SU-DHL-6 (cell line): ENCODE data around the gene PHF21B.

ENCODE experiments used
- H2AFZ ChIP-seq: fragments of 200-600 bp; sonication (generic); 2 replicates; pipeline ENCODE4 v1.6.1; 2014; ENCODE audit warnings: low read depth, mild to moderate bottlenecking, moderate library complexity, mixed read lengths, antibody characterized with exemption, low read length; ENCODE audit not compliant: severe bottlenecking
- H3F3A ChIP-seq: fragments of 200-600 bp; shearing (Covaris generic); 2 replicates; pipeline ENCODE4 v1.6.0; 2016; ENCODE audit warnings: antibody characterized with exemption, mild to moderate bottlenecking; ENCODE audit not compliant: insufficient read depth
- H3K27ac ChIP-seq: fragments of 200-600 bp; sonication (generic); 2 replicates; pipeline ENCODE4 v1.5.1; 2016; ENCODE audit warnings: low read depth, mild to moderate bottlenecking, low read length, moderate library complexity, mixed read lengths
- H3K27me3 ChIP-seq: fragments of 200-600 bp; sonication (generic), shearing (Covaris generic); 2 replicates; pipeline ENCODE4 v1.6.0; 2014; ENCODE audit warnings: mild to moderate bottlenecking, low read length
- H3K36me3 ChIP-seq: fragments of 200-600 bp; sonication (generic); 2 replicates; pipeline ENCODE4 v1.6.1; 2014; ENCODE audit warnings: mild to moderate bottlenecking, low read length, mixed read lengths
- H3K4me2 ChIP-seq: fragments of 300-600, 200-600 bp; shearing (Covaris generic), sonication (generic); 2 replicates; pipeline ENCODE4 v1.6.0; 2014; ENCODE audit warnings: low read length, low read depth, mild to moderate bottlenecking; ENCODE audit not compliant: poor library complexity, severe bottlenecking
- H3K4me3 ChIP-seq: fragments of 200-600 bp; sonication (generic); 2 replicates; pipeline ENCODE4 v1.5.1; 2014; ENCODE audit warnings: antibody characterized with exemption, low read length, mild to moderate bottlenecking, mixed read lengths; ENCODE audit not compliant: insufficient read depth, poor library complexity, severe bottlenecking
- H3K79me2 ChIP-seq: fragments of 200-600 bp; sonication (generic); 2 replicates; pipeline ENCODE4 v1.6.1; 2014; ENCODE audit warnings: mild to moderate bottlenecking, low read length, moderate library complexity; ENCODE audit not compliant: insufficient read depth
- H3K9ac ChIP-seq: fragments of 200-600 bp; sonication (generic); 2 replicates; pipeline ENCODE4 v1.7.0; 2014; ENCODE audit warnings: mild to moderate bottlenecking, low read length
- H3K9me2 ChIP-seq: fragments of 200-600 bp; sonication (generic); replicated peaks from 2 replicates; pipeline ENCODE4 v1.6.1; 2014; ENCODE audit warnings: low read length; ENCODE audit not compliant: insufficient read depth
- H3K9me3 ChIP-seq: fragments of 200-600 bp; sonication (generic); 2 replicates; pipeline ENCODE4 v1.6.1; 2014; ENCODE audit warnings: low read length, mixed read lengths; ENCODE audit not compliant: insufficient read depth
- H4K20me1 ChIP-seq: fragments of 200-600 bp; sonication (generic); 2 replicates; pipeline ENCODE4 v1.6.1; 2014; ENCODE audit warnings: low read depth, mild to moderate bottlenecking, antibody characterized with exemption, low read length, moderate library complexity, mixed read lengths
- EZH2phosphoT487 ChIP-seq: fragments of 200-600 bp; sonication (generic), shearing (Covaris generic); conservative IDR thresholded peaks from 2 replicates; pipeline ENCODE4 v1.6.1; 2018; ENCODE audit warnings: mild to moderate bottlenecking, antibody characterized with exemption, low read length, moderate library complexity, mixed read lengths
- TF ChIP-seq, protein P1 (sequence below): fragments of 200-600 bp; sonication (generic); IDR thresholded peaks from one replicate; pipeline ENCODE4 v1.5.1; 2017; ENCODE audit warnings: antibody characterized with exemption, mild to moderate bottlenecking, low read length, moderate library complexity; ENCODE audit not compliant: insufficient read depth, poor library complexity, severe bottlenecking

The PHF21B gene

DNA sequence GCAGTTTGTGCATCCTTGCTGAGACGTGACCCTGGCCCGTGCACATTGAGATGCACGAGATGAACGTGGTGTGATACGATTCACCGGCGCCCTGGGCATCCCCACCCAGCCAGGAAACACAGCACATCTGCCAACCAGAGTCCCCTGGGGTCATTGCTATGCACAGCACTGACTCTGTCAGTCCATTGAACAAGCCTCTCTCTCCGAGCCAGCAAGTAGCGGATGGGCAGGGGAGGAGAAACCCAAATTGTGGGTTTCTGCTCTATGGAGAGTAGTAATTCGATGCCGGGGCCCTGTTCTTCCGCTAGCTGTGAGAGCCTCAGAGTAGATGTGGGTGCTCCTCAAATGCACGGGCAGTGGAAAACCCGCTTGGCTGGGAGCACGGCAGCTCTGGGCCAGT, 172.3 kb downstream of the PHF21B start:
- H3K4me3 ChIP-seq, result no peak overlapping the region
- no peak overlapping the region for H3K27ac ChIP-seq
- H3K27me3 ChIP-seq, result no peaks in the 10 kb centered on the region
- no peaks in the 10 kb centered on the region for H3F3A ChIP-seq
- H3K9me2 ChIP-seq, result no peaks in the 10 kb centered on the region
- TF ChIP-seq EZH2phosphoT487, result no peak
- TF ChIP-seq, protein P1, sequence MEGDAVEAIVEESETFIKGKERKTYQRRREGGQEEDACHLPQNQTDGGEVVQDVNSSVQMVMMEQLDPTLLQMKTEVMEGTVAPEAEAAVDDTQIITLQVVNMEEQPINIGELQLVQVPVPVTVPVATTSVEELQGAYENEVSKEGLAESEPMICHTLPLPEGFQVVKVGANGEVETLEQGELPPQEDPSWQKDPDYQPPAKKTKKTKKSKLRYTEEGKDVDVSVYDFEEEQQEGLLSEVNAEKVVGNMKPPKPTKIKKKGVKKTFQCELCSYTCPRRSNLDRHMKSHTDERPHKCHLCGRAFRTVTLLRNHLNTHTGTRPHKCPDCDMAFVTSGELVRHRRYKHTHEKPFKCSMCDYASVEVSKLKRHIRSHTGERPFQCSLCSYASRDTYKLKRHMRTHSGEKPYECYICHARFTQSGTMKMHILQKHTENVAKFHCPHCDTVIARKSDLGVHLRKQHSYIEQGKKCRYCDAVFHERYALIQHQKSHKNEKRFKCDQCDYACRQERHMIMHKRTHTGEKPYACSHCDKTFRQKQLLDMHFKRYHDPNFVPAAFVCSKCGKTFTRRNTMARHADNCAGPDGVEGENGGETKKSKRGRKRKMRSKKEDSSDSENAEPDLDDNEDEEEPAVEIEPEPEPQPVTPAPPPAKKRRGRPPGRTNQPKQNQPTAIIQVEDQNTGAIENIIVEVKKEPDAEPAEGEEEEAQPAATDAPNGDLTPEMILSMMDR, result no peak
- H3K79me2 ChIP-seq, result no peaks in the 10 kb centered on the region
- H3K4me2 ChIP-seq, result no peak overlapping the region
- H4K20me1 ChIP-seq, result no peaks in the 10 kb centered on the region
- H2AFZ ChIP-seq, result no peak overlapping the region
- no peaks in the 10 kb centered on the region for H3K9me3 ChIP-seq
- no peak overlapping the region for H3K9ac ChIP-seq
- no peaks in the 10 kb centered on the region for H3K36me3 ChIP-seq

DNA sequence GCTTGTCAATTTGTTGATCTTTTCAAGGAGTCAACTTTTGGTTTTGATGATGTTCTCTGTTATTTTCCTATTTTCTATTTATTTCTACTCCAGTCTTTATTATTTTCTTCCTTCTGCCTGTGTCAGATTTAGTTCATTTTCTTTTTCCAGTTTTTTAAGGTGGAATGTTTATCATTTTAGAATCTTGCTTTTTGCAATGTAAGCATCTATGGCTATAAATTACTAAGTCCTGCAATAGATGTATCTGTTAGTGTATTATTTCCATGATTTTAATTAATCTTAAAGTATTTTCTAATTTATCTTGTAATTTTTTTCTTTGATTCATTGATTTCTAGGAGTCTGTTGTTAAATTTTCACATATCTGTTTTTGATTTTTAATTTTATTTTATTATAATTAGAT, 175.7 kb downstream of the PHF21B start:
- Histone ChIP-seq H3K36me3 (no peaks in the 10 kb centered on the region), H3K4me3 (no peak overlapping the region), H3K27me3 (no peaks in the 10 kb centered on the region), H2AFZ (no peak overlapping the region), H3F3A (no peaks in the 10 kb centered on the region), H3K9me3 (no peaks in the 10 kb centered on the region), H3K79me2 (no peaks in the 10 kb centered on the region), H3K27ac (no peak overlapping the region), H3K4me2 (no peak overlapping the region), H3K9ac (no peak overlapping the region), H3K9me2 (no peaks in the 10 kb centered on the region), H4K20me1 (no peaks in the 10 kb centered on the region)
- TF ChIP-seq EZH2phosphoT487, result no peak
- TF ChIP-seq, protein P1, result no peak

DNA sequence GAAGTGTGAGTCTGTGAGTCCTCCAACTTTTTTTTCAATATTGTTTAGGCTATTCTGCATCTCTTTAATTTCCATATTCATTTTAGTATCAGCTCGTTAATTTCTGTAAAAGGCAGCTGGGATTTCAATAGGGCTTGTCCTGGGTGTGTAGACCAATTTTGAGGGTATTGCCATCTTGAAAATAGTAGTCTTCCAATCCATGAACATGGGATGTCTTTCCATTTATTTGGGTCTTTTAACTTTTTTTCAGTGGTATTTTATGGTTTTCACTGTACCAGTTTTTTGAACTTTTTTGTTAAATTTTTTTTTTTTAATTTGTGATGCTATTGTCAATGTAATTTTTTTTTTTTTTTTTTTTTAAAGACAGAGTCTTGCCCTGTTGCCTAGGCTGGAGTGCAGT, 177.9 kb downstream of the PHF21B start:
- no peak for TF ChIP-seq EZH2phosphoT487
- no peaks in the 10 kb centered on the region for H3K36me3 ChIP-seq
- H3K4me2 ChIP-seq, result no peak overlapping the region
- no peaks in the 10 kb centered on the region for H3F3A ChIP-seq
- no peaks in the 10 kb centered on the region for H3K27me3 ChIP-seq
- H4K20me1 ChIP-seq, result no peaks in the 10 kb centered on the region
- no peak overlapping the region for H3K9ac ChIP-seq
- no peak overlapping the region for H2AFZ ChIP-seq
- no peaks in the 10 kb centered on the region for H3K79me2 ChIP-seq
- no peak overlapping the region for H3K27ac ChIP-seq
- no peaks in the 10 kb centered on the region for H3K9me3 ChIP-seq
- no peak overlapping the region for H3K4me3 ChIP-seq
- no peaks in the 10 kb centered on the region for H3K9me2 ChIP-seq
